SW 1271 (cell line): Measurements from ENCODE around the gene AKAP1.
"Not testable (repeated sequence)": the region's sequence is repeated elsewhere in the genome, so short reads cannot be mapped to it uniquely, and the experiment has no call there.

Source experiments
- DNase-seq, 2 experiments: peaks; one replicate each; lab custom pipeline; 2025; lab: John Stamatoyannopoulos, UW

Gene AKAP1

DNA sequence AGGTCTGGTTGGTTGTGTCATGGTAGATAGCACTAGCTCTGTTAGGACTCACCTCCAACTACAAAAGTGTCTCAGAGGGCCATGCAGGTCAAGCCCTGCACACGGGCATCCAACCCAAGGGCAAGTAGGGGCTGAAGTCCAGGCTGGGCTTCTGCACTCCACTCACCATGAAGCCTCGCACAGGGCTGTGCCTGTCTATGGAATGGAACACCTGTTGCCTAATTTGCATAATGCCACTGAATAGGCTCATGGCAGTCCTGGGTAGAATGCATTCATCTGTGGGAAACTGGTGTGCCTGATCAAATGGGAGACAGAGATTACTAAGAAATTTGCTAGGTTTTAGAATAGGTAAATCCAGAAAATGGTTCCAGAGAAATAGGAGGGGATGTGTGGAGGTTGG is 8.0 kb upstream of the AKAP1 start:
- no peak for DNase-seq

DNA sequence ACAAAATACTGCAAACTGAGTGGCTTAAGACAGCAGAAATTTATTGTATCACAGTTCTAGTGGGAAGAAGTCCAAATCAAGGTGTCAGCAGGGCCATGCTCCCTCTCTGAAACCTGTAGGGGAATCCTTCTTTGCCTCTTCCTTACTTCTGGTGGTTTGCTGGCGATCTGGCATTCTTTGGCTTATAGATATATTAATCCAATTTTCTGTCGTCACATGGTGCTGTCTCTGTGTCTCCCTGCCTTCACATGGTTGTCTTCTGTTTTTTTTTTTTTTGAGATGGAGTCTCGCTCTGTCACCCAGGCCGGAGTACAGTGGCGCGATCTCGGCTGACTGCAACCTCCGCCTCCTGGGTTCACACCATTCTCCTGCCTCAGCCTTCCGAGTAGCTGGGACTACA is 6.8 kb upstream of the AKAP1 start:
- no peak for DNase-seq

DNA sequence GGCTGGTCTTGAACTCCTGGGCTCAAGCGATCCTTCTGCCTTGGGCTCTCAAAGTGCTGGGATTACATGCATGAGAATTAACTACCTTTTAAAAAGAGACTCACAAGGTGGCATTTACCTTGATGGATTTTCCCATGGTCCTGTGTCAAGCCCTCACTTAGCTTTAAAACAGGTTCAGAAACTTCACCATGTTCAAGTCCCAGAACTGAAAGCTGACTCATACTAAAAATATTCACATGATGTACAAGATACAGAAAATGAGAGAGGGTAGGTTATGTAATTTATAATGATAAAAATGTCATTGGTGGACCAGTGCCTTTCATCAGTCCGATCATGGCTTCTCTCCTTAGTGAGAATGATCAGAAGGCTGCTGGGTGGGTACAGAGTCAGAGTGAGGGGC is 4.3 kb upstream of the AKAP1 start:
- DNase-seq = no peak

DNA sequence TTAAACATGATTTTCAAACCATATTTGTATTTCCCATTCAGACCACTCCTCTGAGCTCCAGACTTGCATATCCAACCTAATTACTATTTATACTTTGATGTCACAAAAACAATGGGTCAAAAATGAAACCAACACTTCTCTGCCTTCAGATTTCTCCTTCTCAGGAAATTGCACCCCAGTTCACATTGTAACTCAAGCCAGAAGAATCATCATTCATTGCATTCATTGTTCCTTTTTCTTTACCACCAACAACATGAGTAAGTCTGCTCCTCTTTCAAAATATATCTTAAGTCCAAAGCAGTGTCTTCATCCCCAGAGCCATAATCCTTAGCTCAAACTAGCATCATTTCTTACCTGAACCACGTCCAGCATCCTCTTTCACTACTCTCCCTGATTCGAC is 2.6 kb upstream of the AKAP1 start:
- DNase-seq = no peak

DNA sequence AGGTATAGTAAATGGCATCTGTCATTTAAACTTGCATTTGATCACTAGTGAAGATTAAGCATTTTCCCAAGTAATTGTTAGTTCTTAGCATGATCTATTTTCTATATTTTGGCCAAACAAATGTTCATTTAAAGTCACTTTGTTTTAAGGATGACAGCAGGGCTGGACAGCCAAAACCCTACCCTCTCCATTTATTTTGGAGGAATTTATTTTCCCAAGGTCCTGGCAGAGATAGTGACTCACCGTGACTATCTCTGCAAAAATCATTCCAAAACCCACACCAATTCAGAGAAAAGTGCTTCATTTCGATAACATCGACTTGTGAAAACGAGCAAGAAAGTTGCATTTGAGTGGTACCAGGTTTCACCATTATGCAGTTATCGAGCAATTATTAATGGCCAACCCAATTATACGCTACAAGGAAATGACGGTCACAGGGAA is 665 bp upstream of the AKAP1 start:
- no peak for DNase-seq

DNA sequence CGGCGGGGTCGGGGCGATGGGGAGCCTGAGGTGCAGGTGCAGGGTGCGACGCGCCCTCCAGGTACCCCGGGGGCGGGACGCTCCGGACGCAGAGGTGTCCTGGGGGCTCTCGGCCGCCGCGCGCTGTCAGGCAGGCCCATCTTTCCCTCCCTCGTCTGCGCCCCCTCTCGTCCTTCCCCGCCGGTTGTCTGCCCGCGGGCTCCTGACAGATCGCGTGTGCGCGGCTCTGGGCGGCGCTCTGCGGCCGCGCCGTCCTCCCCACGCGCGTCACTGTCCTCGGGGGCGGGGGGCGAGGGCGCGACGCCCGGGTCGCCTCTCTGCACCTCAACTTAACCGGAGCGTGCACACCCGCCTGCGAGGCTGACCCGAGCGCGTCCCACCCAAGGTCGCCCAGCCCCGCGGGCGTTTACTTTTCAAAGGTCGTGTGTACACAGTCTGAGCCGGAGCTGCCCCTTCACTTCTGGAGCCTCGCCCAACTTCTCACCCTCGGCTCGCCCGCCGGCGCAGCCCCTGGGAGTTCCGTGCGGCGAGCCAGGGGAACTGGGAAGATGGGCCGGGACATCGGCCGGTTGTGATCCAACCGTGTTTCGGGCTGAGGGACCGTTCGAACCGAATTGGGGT is 512 bp downstream of the AKAP1 start:
- DNase-seq = peak in 1 of 2 experiments; percentile 42

DNA sequence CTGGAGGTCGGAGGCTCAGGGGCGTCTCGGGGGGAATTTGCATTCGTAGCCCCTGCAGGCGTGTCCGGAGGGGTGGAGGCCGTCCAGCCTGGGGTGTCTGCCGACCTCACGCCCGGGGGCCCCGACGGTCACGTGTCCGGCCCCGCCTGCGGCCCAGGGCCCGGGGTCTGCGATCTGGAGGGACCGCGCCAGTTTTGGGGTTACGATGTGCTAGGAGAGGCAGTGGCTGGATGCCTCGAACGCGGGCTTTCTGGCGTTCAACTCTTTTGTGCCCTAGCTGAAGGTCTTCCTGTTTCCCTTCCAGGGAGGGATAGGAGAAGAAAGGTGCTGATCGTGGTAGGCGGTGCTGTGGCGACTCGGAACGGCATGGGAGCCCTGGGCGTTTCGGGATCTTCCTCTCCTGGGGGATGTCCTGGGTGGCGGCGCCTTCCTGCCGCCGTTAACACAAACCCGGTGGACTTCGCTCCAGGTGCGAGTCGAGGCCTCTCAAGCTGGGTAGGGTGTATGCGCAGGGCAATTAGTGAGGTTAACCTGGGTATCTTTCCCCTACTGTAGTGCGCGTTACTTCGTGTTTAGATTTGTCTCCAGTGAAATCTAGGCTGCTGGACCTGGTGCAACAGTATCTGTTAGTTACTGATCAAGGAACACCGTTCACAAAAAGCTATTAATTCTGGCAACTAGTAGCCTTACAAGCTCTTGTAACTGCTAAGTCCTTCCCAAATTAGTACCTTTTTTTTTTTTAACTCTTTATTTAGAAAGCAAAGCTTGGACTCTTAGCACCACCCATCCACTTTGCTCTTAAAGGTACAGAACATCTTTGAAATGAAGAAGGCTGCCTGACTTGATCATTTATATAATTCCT is 1.3 kb downstream of the AKAP1 start:
- peak in 1 of 2 experiments; percentile 31 for DNase-seq

DNA sequence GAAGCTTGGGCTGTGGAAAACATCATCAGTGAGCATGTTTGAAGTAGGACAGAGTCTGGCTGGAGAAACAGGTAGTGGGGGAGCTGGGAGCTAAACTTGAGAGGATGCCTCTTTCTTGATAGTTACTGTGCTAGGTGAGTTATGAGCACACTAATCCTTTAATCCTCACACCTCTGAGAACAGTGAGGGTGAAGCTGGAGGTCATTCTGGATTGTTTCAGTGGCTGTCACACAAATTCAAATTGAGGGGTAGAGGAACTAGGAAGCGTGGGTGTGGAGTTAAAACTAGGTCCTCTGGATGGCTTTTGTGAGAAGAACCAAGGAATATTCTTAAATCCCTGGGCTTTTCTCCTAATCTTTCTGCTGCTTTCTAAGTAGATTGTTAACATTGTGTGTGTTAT is 3.3 kb downstream of the AKAP1 start:
- no peak for DNase-seq

DNA sequence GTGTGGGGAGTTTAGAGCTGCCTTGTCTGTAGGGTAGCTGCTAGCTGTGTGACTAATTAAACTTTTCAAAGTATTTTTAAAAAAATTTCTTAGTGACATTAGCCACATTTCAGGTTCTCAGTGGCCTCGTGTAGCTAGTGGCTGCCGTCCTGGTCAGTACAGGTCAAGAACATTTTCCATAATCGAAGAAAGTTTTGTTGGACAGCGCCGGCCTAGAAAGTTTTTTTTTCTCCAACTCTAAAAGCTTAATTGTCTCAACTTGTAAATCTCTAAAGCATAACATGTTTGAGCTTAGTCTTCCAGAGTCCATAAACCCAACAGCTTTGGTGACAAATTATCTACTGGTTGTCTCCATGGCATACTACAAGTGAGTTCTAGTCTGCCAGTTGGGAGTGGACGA is 4.3 kb downstream of the AKAP1 start:
- no peak for DNase-seq

DNA sequence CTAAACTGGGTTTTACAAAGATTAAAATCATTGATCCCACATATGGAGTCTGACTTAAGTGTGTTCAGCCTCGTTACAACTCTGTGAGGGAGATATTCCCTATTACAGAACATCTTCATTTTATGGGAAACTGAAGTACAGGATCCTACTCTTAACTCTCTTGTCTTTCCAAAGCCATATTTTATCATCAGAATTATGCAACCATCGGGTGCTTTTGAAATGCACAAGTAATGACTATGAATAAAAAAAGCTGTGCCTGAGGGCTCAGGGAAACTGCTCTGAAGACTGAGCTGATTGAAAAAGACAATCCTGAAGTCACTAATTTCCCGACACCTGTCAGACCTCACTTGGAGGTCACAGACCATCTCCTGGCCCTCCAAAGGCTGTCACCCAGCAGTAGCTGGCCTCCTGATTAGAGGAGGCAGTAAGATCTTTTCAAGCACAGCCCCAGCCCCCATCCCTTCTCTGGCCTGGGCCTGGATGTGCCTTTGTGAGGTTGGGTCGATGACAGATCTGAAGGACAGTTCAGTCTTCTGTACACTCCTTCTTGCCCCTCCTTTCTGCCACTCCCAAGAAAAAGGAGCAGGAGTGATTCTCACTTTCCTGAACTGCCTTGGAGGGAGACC is 5.6 kb downstream of the AKAP1 start:
- no peak for DNase-seq

DNA sequence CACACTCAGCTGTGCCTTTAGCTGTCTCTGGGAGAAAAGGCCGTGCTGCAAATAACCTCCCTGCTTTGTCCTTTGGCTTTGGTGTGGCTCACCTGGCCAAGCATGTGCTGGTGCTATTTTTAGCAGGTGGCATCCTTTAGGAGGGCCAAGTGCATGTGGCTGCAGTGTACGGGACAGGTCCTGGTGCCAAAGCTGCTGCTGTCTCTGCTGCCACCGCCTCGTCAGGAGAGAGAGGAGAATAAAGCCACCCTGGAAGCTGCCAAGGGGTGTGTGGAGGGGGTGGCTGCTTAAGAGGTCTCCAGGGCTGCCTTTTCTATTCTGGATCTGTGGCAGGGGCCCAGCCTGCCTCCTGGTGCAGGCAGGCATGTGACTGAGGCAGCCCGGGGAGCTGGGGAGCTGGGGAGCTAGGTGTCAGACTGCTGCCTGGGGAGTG is 6.2 kb downstream of the AKAP1 start:
- no peak for DNase-seq

DNA sequence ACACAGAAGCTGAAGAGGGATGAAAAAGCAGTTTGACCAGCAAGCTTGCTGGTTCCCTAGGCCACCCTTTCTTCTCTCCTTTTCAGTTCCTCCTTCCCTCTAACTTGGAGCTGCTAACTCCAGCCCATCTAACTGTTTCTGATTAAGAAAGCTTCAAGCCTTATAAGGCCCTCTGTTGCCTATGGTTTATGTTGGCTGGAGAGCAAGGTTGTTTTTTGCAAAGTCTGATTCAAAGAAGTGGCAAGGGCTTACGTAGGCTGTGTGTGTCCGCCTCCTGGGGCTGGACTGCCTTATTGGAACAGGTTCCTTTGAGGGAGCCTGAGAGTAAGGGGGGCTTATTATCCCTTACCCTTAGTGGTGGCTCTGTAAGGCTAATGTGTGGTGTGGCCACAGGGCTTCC is 7.1 kb downstream of the AKAP1 start:
- DNase-seq = no peak

DNA sequence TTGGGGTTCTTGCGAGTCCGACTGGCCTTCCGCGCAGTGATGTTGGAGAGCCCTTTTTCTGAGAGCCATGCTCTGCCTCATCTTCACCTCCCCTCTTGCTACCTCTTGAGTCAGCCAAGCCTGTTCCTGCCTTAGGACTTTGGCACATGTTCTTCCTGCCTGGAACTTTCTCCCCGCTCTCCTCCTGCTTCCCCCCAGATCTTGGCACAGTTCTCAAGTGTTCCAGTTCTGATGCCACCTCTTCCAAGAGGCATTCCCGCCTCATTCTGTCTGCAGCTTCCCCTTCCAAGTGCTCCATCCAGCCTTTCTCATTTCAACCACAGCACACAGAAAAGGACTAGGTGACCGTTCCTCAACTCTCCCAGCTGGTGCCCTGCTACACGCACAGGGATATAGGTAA is 7.7 kb downstream of the AKAP1 start:
- no peak for DNase-seq

DNA sequence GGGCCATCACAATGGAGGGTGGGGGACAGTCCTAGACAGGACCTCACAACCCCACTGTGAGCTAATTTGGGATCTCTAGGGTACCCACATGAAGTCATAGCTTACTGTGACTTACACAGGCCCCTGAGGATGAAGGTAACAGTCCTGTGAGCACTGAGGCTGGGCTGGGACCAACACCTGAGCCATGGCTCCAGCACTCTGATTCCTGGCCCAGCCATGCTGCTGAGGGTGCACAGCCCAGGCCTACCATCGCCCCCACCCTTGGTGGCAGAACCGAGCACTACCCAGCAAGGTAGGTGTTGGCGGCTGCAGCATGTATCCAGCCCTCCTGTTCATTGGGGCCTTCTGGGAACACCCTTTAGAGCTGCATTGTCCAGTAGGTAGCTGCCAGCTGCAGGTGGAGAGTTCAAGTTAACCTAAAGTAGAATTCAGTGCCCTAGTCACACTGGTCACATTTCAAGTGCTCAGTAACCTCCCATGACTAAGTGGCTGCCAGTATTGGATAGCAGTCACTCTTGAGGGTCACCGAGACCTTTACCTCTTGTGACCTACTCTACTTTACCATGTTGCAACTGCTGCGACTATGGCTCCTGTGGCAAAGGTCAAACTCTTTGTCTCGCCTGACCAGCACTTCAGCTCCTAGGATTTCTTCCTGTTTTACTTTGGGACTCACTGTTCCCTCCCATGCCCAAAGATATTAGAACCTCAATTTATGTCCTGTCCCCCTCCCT is 11.6 kb downstream of the AKAP1 start:
- DNase-seq = no peak

DNA sequence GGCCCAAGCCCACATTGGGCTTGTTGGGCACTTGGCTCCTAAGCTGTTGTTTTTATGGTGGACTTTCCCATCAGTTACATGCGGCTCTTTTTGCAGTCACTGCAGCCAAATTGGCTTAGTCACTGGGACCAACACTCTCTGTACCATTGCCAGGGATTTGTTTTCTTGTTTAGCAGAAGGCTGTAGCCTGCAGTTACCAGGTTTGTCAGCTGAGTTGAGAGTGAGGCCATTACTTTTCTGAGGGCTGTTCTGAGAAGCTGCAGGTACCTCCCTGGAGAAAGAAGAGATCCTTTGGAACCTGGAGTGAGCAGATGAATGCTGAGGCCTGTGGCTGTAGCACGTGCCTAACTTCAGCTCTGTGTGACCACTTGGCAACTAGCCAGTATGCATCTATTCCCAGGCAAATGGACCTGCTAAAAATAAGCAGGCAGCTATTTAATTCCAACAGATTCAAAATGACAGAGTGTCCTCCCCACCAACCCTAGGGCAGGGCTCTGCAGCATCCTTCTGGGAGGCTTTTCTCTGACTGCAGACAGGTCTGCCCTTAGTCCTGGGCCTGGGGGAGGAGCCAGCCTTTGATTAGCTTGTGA is 12.9 kb downstream of the AKAP1 start:
- DNase-seq = no peak

DNA sequence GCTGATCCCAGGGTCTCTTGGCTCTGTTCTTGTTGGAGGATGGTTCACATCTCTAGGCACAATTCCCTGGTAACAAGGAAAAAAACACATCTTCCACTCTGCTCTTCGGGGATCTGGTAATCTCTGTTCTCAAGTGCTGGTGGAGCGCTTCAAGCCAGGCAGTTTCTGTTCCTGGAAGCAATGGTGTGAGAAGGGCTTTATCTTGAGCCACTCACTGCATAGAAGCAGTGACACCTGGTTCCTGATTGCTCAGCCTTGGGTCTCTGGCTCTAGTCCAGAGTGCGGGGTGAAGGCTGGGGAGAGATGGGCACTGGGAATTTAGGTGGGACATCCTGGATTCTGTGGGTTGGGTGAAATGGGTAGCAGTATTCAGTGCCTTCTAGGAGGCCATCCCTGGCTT is 14.1 kb downstream of the AKAP1 start:
- no peak for DNase-seq

DNA sequence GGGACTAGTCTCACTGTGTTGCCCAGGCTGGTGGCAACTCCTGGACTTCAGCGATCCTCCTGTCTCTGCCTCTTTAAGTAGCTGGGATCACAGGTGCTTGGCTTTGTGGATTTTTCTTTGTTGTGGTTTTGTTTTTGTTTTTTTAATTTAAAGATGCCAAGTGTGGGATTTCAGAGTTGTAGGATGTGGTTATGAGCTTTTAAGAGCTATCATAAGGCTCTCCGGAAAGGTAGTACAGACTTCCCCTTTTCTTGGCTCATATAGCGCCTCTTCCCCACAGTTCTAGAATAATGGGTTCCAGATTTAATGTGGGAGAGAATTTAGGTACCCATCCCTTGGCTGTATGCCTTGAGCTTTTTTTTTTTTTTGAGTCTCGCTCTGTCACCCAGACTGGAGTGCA is 17.1 kb downstream of the AKAP1 start:
- DNase-seq = no peak

DNA sequence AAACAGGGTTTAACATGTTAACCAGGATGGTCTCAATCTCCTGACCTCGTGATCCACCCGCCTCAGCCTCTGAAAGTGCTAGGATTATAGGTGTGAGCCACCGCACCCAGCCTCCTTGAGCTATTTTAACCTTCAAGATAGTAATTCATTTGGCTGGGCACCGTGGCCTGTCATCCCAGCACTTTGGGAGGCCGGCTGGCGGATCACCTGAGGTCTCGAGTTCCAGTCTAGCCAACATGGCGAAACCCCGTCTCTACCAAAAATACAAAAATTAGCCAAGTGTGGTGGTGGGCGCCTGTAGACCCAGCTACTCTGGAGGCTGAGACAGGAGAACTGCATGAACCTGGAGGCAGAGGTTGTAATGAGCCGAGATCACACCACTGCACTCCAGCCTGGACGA is 17.6 kb downstream of the AKAP1 start:
- DNase-seq = not testable (repeated sequence)

DNA sequence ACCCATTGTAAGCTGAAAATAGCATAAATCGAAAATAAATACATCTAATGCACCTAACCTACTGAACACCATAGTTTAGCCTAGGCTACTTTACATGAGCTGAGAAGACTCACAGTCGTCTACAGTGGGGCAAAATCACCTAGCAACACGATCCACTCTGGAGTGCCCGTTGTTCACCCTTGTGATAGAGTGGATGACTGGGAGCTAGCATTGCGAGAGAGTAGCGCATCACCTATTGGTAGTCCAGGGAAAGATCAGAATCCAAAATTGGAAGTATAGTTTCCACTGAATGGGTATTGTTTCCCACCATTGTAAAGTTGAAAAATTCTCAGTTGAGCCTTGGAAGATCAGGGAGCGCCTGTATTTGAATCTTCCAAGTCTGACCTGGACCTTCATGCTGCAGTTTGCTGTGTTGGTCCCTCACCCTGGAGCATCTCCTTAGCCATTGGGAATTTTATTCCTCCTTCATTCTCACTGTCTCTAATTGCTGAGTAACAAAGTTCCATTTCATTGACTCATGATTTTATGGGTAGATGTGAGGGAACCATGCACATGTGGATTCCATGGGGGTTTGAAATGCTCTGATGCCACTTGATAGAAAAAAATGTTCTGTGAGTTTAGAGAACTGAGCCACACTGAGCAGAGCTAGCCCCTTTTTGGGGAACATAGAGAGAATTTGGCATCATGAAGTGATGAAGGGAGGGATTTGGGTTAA is 19.6 kb downstream of the AKAP1 start:
- no peak for DNase-seq

DNA sequence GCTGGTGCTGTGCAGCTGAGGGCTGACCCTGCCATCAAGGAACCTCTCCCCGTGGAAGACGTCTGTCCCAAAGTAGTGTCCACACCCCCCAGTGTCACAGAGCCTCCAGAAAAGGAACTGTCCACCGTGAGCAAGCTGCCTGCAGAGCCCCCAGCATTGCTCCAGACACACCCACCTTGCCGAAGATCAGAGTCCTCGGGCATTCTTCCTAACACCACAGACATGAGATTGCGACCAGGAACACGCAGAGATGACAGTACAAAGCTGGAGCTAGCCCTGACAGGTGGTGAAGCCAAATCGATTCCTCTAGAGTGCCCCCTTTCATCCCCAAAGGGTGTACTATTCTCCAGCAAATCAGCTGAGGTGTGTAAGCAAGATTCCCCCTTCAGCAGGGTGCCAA is 20.5 kb downstream of the AKAP1 start:
- no peak for DNase-seq

DNA sequence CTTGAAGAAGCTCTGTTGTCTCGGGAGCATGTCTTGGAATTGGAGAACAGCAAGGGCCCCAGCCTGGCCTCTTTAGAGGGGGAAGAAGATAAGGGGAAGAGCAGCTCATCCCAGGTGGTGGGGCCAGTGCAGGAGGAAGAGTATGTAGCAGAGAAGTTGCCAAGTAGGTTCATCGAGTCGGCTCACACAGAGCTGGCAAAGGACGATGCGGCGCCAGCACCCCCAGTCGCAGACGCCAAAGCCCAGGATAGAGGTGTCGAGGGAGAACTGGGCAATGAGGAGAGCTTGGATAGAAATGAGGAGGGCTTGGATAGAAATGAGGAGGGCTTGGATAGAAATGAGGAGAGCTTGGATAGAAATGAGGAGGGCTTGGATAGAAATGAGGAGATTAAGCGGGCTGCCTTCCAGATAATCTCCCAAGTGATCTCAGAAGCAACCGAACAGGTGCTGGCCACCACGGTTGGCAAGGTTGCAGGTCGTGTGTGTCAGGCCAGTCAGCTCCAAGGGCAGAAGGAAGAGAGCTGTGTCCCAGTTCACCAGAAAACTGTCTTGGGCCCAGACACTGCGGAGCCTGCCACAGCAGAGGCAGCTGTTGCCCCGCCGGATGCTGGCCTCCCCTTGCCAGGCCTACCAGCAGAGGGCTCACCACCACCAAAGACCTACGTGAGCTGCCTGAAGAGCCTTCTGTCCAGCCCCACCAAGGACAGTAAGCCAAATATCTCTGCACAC is 21.2 kb downstream of the AKAP1 start:
- DNase-seq = no peak
